GM18508 (cell line): ENCODE data around the gene OMG.
"Not testable (repeated sequence)": the region's sequence is repeated elsewhere in the genome, so short reads cannot be mapped to it uniquely, and the experiment has no call there.

Experiments used
- ATAC-seq: cut with Tn5 transposase; IDR thresholded peaks from one replicate; pipeline ENCODE4 v1.9.1; 2021; ENCODE audit warnings: moderate number of reproducible peaks; ENCODE audit not compliant: insufficient read depth, unreplicated experiment

OMG gene

GRCh38 chr17:31308372-31309334 lies 11.6 kb upstream of the OMG start:
- no peak for ATAC-seq

- ATAC-seq: no peak
Observed at GRCh38 chr17:31307640-31308039, 10.6 kb upstream of the OMG start.

- no peak for ATAC-seq
Observed at GRCh38 chr17:31299624-31300023, 2.6 kb upstream of the OMG start.

- no peak for ATAC-seq
Observed at GRCh38 chr17:31296142-31296541, 897 bp downstream of the OMG start.

GRCh38 chr17:31295489-31295871 lies 1.6 kb downstream of the OMG start:
- no peak for ATAC-seq

GRCh38 chr17:31294820-31295488 lies 2.1 kb downstream of the OMG start:
- ATAC-seq: no peak

- ATAC-seq: no peak
Observed at GRCh38 chr17:31294231-31294630, 2.8 kb downstream of the OMG start.

- no peak for ATAC-seq
Observed at GRCh38 chr17:31293581-31293980, 3.5 kb downstream of the OMG start.

GRCh38 chr17:31291820-31292219 lies 5.2 kb downstream of the OMG start:
- no peak for ATAC-seq

- ATAC-seq: no peak
Observed at GRCh38 chr17:31289790-31290189, 7.2 kb downstream of the OMG start.

- ATAC-seq: not testable (repeated sequence)
Observed at GRCh38 chr17:31287932-31288331, 9.1 kb downstream of the OMG start.

- ATAC-seq: no peak
Observed at GRCh38 chr17:31286587-31286986, 10.5 kb downstream of the OMG start.

- ATAC-seq: no peak
Observed at GRCh38 chr17:31283841-31284240, 13.2 kb downstream of the OMG start.

- ATAC-seq: no peak
Observed at GRCh38 chr17:31281061-31281460, 16.0 kb downstream of the OMG start.

GRCh38 chr17:31279401-31279800 lies 17.6 kb downstream of the OMG start:
- no peak for ATAC-seq

GRCh38 chr17:31275116-31275515 lies 21.9 kb downstream of the OMG start:
- no peak for ATAC-seq

- ATAC-seq: no peak
Observed at GRCh38 chr17:31274252-31274651, 22.8 kb downstream of the OMG start.

GRCh38 chr17:31273516-31273915 lies 23.5 kb downstream of the OMG start:
- ATAC-seq: no peak

GRCh38 chr17:31272803-31273202 lies 24.2 kb downstream of the OMG start:
- ATAC-seq: no peak

- no peak for ATAC-seq
Observed at GRCh38 chr17:31272236-31272635, 24.8 kb downstream of the OMG start.

GRCh38 chr17:31269578-31269983 lies 27.5 kb downstream of the OMG start:
- no peak for ATAC-seq
